ENCODE data around the gene DNAJC6.

Gene DNAJC6

GRCh38 chr1:65459397-65459768, 150.0 kb downstream of the DNAJC6 start:
- no peak overlapping the region for H3K4me3 ChIP-seq (ENCODE audit: low read depth, low read length)

All from iPS-11a (cell line).